H9 (cell line): ENCODE measurements around the gene LRRC23. TPM values are rescaled to one million over a fixed set of nuclear protein-coding genes. Genes with fewer than 3 reads are reported as not detected.
"Not testable (repeated sequence)": the region's sequence is repeated elsewhere in the genome, so short reads cannot be mapped to it uniquely, and the experiment has no call there.

Experiments
- DNase-seq: peaks from one replicate; pipeline ENCODE4 v3.0.0-alpha.2; 2017
- H2AFZ ChIP-seq: one replicate; pipeline ENCODE4 v1.6.1; 2013; ENCODE audit warnings: mild to moderate bottlenecking, low read length, control low read depth, moderate library complexity
- H2AK5ac ChIP-seq: 2 replicates; pipeline ENCODE4 v1.6.1; 2013; ENCODE audit warnings: low read length, control low read depth, mixed read lengths; ENCODE audit not compliant: insufficient read length
- H2BK120ac ChIP-seq: one replicate; pipeline ENCODE4 v1.6.1; 2013; ENCODE audit warnings: low read depth, mild to moderate bottlenecking, low read length, control low read depth, inconsistent platforms; ENCODE audit not compliant: poor library complexity, severe bottlenecking
- H2BK12ac ChIP-seq: 2 replicates; pipeline ENCODE4 v1.6.1; 2013; ENCODE audit warnings: low read length, control low read depth, mixed read lengths, low read depth; ENCODE audit not compliant: insufficient read length
- H2BK15ac ChIP-seq: 2 replicates; pipeline ENCODE4 v1.6.1; 2013; ENCODE audit warnings: low read depth, low read length, control low read depth
- H2BK20ac ChIP-seq: one replicate; pipeline ENCODE4 v1.6.1; 2013; ENCODE audit warnings: low read depth, mild to moderate bottlenecking, low read length, control low read depth, inconsistent platforms; ENCODE audit not compliant: poor library complexity, severe bottlenecking
- H2BK5ac ChIP-seq: 2 replicates; pipeline ENCODE4 v1.6.1; 2013; ENCODE audit warnings: low read length, control low read depth, mixed read lengths; ENCODE audit not compliant: insufficient read length
- H3K14ac ChIP-seq: 2 replicates; pipeline ENCODE4 v1.6.1; 2013; ENCODE audit warnings: low read length, control low read depth; ENCODE audit not compliant: insufficient read depth
- H3K18ac ChIP-seq: 2 replicates; pipeline ENCODE4 v1.6.1; 2013; ENCODE audit warnings: low read depth, mild to moderate bottlenecking, mixed read lengths, low read length, control low read depth; ENCODE audit not compliant: insufficient read length
- H3K23ac ChIP-seq: 2 replicates; pipeline ENCODE4 v1.6.1; 2013; ENCODE audit warnings: low read length, control low read depth, mixed read lengths, low read depth; ENCODE audit not compliant: insufficient read length
- H3K23me2 ChIP-seq: 2 replicates; pipeline ENCODE4 v1.6.1; 2013; ENCODE audit warnings: low read depth, mild to moderate bottlenecking, mixed read lengths, low read length, control low read depth; ENCODE audit not compliant: insufficient read length, poor library complexity, severe bottlenecking
- H3K27ac ChIP-seq: 2 replicates; pipeline ENCODE4 v1.5.1; 2013; ENCODE audit warnings: low read length, control low read depth, mixed read lengths, low read depth; ENCODE audit not compliant: insufficient read length
- H3K27me3 ChIP-seq: 2 replicates; pipeline ENCODE4 v1.6.1; 2013; ENCODE audit warnings: low read length, control low read depth, inconsistent platforms; ENCODE audit not compliant: insufficient read depth
- H3K4ac ChIP-seq: 2 replicates; pipeline ENCODE4 v1.6.1; 2013; ENCODE audit warnings: low read depth, mild to moderate bottlenecking, control low read depth, inconsistent platforms, low read length, moderate library complexity
- H3K4me1 ChIP-seq: 2 replicates; pipeline ENCODE4 v1.6.1; 2013; ENCODE audit warnings: low read length, control low read depth, inconsistent platforms; ENCODE audit not compliant: insufficient read depth
- H3K4me2 ChIP-seq: 2 replicates; pipeline ENCODE4 v1.6.1; 2013; ENCODE audit warnings: low read length, control low read depth, mixed read lengths; ENCODE audit not compliant: insufficient read length, insufficient read depth
- H3K56ac ChIP-seq: 2 replicates; pipeline ENCODE4 v1.6.1; 2013; ENCODE audit warnings: low read depth, mild to moderate bottlenecking, mixed read lengths, low read length, control low read depth; ENCODE audit not compliant: insufficient read length
- H3K79me1 ChIP-seq: 2 replicates; pipeline ENCODE4 v1.6.1; 2013; ENCODE audit warnings: low read depth, mild to moderate bottlenecking, moderate library complexity, low read length, control low read depth, inconsistent platforms; ENCODE audit not compliant: insufficient read depth, poor library complexity, severe bottlenecking
- H3K79me2 ChIP-seq: 2 replicates; pipeline ENCODE4 v1.6.1; 2013; ENCODE audit warnings: low read length, control low read depth, inconsistent platforms; ENCODE audit not compliant: insufficient read depth
- H3K9ac ChIP-seq: 2 replicates; pipeline ENCODE4 v1.6.1; 2013; ENCODE audit warnings: low read length, control low read depth, mixed read lengths; ENCODE audit not compliant: insufficient read length; ENCODE audit errors: extremely low read depth
- H3K9me3 ChIP-seq: one replicate; pipeline ENCODE4 v1.6.1; 2013; ENCODE audit warnings: low read depth, low read length, inconsistent platforms; ENCODE audit not compliant: control insufficient read depth
- H3T11ph ChIP-seq: one replicate; pipeline ENCODE4 v1.6.1; 2013; ENCODE audit warnings: mild to moderate bottlenecking, low read length, control low read depth, inconsistent platforms
- H4K20me1 ChIP-seq: one replicate; pipeline ENCODE4 v1.6.1; 2013; ENCODE audit not compliant: control insufficient read depth, insufficient read length, insufficient read depth
- H4K5ac ChIP-seq: 2 replicates; pipeline ENCODE4 v1.6.1; 2013; ENCODE audit warnings: low read depth, mild to moderate bottlenecking, mixed read lengths, low read length, control low read depth; ENCODE audit not compliant: insufficient read length
- H4K8ac ChIP-seq: replicated peaks from 2 replicates; pipeline ENCODE4 v1.6.1; 2013; ENCODE audit warnings: low read length, control low read depth, mixed read lengths, low read depth; ENCODE audit not compliant: insufficient read length
- H4K91ac ChIP-seq: 2 replicates; pipeline ENCODE4 v1.6.1; 2013; ENCODE audit warnings: low read depth, mild to moderate bottlenecking, moderate library complexity, mixed read lengths, low read length, control low read depth; ENCODE audit not compliant: insufficient read length
- H3K27ac Mint-ChIP-seq, 3 experiments: 2 replicates in 2 of 3; 3 replicates in 1 of 3; pipeline ENCODE4 v1.8.0; 2020 to 2021; ENCODE audit warnings: mixed read lengths in 3 of 3, mild to moderate bottlenecking in 1 of 3, moderate library complexity in 1 of 3
- H3K27me3 Mint-ChIP-seq: 2 replicates; pipeline ENCODE4 v1.8.0; 2021; ENCODE audit warnings: low read depth, mild to moderate bottlenecking, moderate library complexity, mixed read lengths
- H3K36me3 Mint-ChIP-seq, 3 experiments: 2 replicates in 2 of 3; 3 replicates in 1 of 3; pipeline ENCODE4 v1.8.0; 2020 to 2021; ENCODE audit warnings: low read depth in 3 of 3, mixed read lengths in 3 of 3; ENCODE audit not compliant: insufficient read depth in 1 of 3
- H3K4me1 Mint-ChIP-seq, 2 experiments: 2 replicates each; pipeline ENCODE4 v1.8.0; 2020; ENCODE audit warnings: mixed read lengths in 2 of 2
- H3K4me3 Mint-ChIP-seq, 2 experiments: 2 replicates in 1 of 2; 3 replicates in 1 of 2; pipeline ENCODE4 v1.8.0; 2020 to 2021; ENCODE audit warnings: mild to moderate bottlenecking in 2 of 2, mixed read lengths in 2 of 2, moderate library complexity in 1 of 2
- H3K9me3 Mint-ChIP-seq, 2 experiments: 2 replicates in 1 of 2; 3 replicates in 1 of 2; pipeline ENCODE4 v1.8.0; 2020; ENCODE audit warnings: mild to moderate bottlenecking in 2 of 2, mixed read lengths in 2 of 2, moderate library complexity in 1 of 2
- WGBS: extraction: QIAGEN DNeasy Blood & Tissue Kit; methylation state at CpG from one replicate; pipeline ENCODE4 v1.1.7; 2013; ENCODE audit warnings: missing lambda C conversion rate, low lambda C conversion rate, mixed read lengths; ENCODE audit not compliant: insufficient read length; ENCODE audit errors: extremely low coverage; 5-methylcytosine and 5-hydroxymethylcytosine counted together
- total RNA-seq: library from RNA; stranded (reverse); gene quantifications from 2 replicates; pipeline ENCODE4 v1.2.1, GENCODE V29; 2021
- TF ChIP-seq, protein P1 (sequence below): fragments of 200-600 bp; sonication (generic); conservative IDR thresholded peaks from 3 replicates; pipeline ENCODE4 v1.8.0; 2021; ENCODE audit warnings: antibody characterized with exemption, mild to moderate bottlenecking

Gene LRRC23
- total RNA-seq, 1 experiment from 2014 or later, result 2.1 TPM

DNA sequence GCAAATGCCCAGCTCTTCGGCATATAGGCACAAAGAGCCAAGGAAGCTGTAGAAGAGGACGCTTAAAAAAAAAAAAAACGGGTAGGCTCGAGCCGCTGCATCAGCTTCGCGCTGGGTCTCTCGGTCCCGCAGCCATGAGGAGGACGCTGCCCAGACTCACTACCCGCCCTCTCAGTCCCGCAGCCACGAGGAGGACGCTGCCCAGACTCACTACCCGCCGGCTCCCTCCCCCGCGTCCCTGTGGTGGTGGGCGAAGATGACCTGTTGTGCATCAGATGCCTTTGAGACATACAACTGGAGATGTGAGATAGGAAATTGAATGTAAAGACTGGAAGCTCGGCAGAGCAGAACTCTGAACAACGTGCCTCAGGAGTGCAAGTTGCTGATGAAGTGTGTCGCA is 20.1 kb upstream of the LRRC23 start:
- Mint-ChIP-seq H3K4me3 (no peak overlapping the region), H3K4me1 (peaks cover 29 to 40% of the 10 kb centered on the region in 2 experiments), H3K36me3 (peaks cover 0 to 32% (median 30%) of the 10 kb centered on the region in 3 experiments; a peak in 4 of 7 replicates), H3K9me3 (no peaks in the 10 kb centered on the region; a peak in 1 of 5 replicates), H3K27ac (peak overlapping the region in 2 of 3 experiments; percentile 94; a peak in 4 of 7 replicates), H3K27me3 (no peaks in the 10 kb centered on the region)
- H3T11ph ChIP-seq, result no peak overlapping the region
- H2BK120ac ChIP-seq, result no peak overlapping the region
- H3K14ac ChIP-seq, result no peak overlapping the region
- no peak overlapping the region for H2BK12ac ChIP-seq
- no peaks in the 10 kb centered on the region for H4K20me1 ChIP-seq
- no peaks in the 10 kb centered on the region for H3K79me1 ChIP-seq
- H3K9ac ChIP-seq, result no peak overlapping the region
- peak; percentile 55 for DNase-seq
- no peaks in the 10 kb centered on the region for H3K27me3 ChIP-seq
- no peak overlapping the region for H3K56ac ChIP-seq
- H3K4me1 ChIP-seq, result peaks cover 2% of the 10 kb centered on the region; the same call in 1 of the 2 replicates
- no peak overlapping the region for H4K5ac ChIP-seq
- H3K27ac ChIP-seq, result no peak overlapping the region
- H2AK5ac ChIP-seq, result no peak overlapping the region
- no peak overlapping the region for H2BK5ac ChIP-seq
- no peak overlapping the region for H2BK15ac ChIP-seq
- H3K23me2 ChIP-seq, result no peaks in the 10 kb centered on the region
- TF ChIP-seq, protein P1, sequence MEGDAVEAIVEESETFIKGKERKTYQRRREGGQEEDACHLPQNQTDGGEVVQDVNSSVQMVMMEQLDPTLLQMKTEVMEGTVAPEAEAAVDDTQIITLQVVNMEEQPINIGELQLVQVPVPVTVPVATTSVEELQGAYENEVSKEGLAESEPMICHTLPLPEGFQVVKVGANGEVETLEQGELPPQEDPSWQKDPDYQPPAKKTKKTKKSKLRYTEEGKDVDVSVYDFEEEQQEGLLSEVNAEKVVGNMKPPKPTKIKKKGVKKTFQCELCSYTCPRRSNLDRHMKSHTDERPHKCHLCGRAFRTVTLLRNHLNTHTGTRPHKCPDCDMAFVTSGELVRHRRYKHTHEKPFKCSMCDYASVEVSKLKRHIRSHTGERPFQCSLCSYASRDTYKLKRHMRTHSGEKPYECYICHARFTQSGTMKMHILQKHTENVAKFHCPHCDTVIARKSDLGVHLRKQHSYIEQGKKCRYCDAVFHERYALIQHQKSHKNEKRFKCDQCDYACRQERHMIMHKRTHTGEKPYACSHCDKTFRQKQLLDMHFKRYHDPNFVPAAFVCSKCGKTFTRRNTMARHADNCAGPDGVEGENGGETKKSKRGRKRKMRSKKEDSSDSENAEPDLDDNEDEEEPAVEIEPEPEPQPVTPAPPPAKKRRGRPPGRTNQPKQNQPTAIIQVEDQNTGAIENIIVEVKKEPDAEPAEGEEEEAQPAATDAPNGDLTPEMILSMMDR, result no peak
- no peaks in the 10 kb centered on the region for H3K79me2 ChIP-seq
- H4K8ac ChIP-seq, result no peak overlapping the region
- no CpG with 5 or more reads among the region's 22 CpGs for WGBS
- no peak overlapping the region for H2BK20ac ChIP-seq
- no peak overlapping the region for H4K91ac ChIP-seq
- H3K4ac ChIP-seq, result no peak overlapping the region
- no peak overlapping the region for H3K23ac ChIP-seq
- H2AFZ ChIP-seq, result no peak overlapping the region
- H3K4me2 ChIP-seq, result no peak overlapping the region
- H3K9me3 ChIP-seq, result no peaks in the 10 kb centered on the region
- no peak overlapping the region for H3K18ac ChIP-seq

DNA sequence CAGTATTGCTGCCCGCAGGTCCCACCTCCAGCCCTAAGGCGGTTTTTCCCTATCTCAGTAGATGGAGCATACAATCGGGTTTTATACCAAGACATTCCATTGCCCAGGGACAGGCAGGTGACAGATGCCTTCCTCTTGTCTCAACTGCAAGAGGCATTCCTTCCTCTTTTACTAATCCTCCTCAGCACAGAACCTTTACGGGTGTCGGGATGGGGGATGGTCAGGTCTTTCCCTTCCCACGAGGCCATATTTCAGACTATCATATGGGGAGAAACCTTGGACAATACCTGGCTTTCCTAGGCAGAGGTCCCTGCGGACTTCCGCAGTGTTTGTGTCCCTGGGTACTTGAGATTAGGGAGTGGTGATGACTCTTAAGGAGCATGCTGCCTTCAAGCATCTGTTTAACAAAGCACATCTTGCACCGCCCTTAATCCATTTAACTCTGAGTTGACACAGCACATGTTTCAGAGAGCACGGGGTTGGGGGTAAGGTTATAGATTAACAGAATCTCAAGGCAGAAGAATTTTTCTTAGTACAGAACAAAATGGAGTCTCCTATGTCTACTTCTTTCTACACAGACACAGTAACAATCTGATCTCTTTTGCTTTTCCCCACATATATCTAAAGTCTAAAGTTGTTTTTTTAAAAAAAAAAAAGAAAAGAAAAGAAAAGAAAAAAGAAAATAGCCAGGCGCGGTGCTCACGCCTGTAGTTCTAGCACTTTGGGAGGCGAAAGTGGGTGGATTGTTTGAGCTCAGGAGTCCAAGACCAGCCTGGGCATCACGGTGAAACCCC is 18.2 kb upstream of the LRRC23 start:
- not testable (repeated sequence) for H3K4me1 ChIP-seq, H3K79me2 ChIP-seq, H3K56ac ChIP-seq, H3K14ac ChIP-seq, H3K23me2 ChIP-seq, H2BK15ac ChIP-seq, H3K18ac ChIP-seq, H3K9me3 Mint-ChIP-seq, H2AK5ac ChIP-seq, H4K20me1 ChIP-seq, H2BK5ac ChIP-seq, H2BK20ac ChIP-seq, H2AFZ ChIP-seq, H3K23ac ChIP-seq, H3K4ac ChIP-seq, H3K4me2 ChIP-seq, H4K5ac ChIP-seq, H3T11ph ChIP-seq, H3K27me3 ChIP-seq, DNase-seq, H3K9ac ChIP-seq, H4K91ac ChIP-seq, H2BK120ac ChIP-seq, H3K79me1 ChIP-seq, H3K27me3 Mint-ChIP-seq, H2BK12ac ChIP-seq, H4K8ac ChIP-seq, H3K27ac ChIP-seq, H3K9me3 ChIP-seq
- Mint-ChIP-seq H3K4me3 (peak overlapping the region; percentile 43 to 67; a peak in 4 of 5 replicates), H3K27ac (peak overlapping the region; percentile 90 to 99 (median 93); a peak in 6 of 7 replicates), H3K4me1 (peaks cover 36 to 47% of the 10 kb centered on the region in 2 experiments), H3K36me3 (peaks cover 0 to 38% (median 34%) of the 10 kb centered on the region in 3 experiments; a peak in 4 of 7 replicates)
- no CpG with 5 or more reads among the region's 15 CpGs for WGBS
